Right renal pelvis (tissue), 4 donors: ENCODE results near the gene TNRC6B. TPM values are rescaled to one million over a fixed set of nuclear protein-coding genes. Genes with fewer than 3 reads are reported as not detected.
"Not testable (repeated sequence)": the region's sequence is repeated elsewhere in the genome, so short reads cannot be mapped to it uniquely, and the experiment has no call there.

Experiments
- DNase-seq, 4 donors: peaks; one replicate each; pipeline ENCODE4 v3.0.0-alpha.2; 2013; ENCODE audit warnings: low read depth in 4 of 4, low spot score in 3 of 4, missing footprints in 1 of 4
- polyA plus RNA-seq, 4 donors: library from polyadenylated mRNA; unstranded; fragments of 120-200 nt; gene quantifications; one replicate each; pipeline ENCODE4 v1.2.1, GENCODE V29; 2013; ENCODE audit not compliant: insufficient read length in 4 of 4

TNRC6B gene
- polyA plus RNA-seq, 4 donors = 10.3 to 11.8 (median 11.4) TPM

DNA sequence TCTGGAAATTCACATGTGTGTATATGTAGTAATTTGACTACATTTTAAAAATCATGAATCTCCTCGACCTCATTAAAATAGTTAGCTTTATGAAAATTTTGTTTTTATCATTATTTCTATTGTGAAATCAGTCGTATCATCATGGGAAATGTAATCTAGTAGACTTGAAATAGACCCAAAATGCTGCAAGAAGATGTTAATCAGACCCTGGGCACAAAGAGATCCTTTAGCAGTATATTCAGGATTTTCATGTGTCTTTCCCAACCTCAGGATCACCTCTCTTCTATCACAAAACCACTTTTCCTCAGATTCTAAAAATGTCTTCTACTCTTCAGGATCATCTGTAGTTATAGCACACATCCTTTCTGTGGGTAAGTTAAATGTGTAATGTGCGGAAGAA lies 93.7 kb downstream of the TNRC6B start:
- DNase-seq = no peak

DNA sequence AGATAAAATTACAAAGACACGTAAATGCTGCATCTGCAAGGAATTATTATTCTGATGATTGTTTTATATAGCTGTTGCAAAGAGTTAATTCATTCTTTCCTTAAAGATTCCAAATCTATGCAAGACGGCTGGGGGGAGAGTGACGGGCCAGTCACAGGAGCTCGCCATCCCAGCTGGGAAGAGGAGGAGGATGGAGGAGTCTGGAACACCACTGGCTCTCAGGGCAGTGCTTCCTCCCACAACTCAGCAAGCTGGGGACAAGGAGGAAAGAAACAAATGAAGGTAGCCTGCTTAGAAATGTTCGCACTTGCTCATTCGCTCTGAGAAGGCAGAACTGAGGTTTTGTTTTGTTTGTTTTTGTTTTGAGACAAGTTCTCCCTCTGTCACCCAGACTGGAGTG lies 95.6 kb downstream of the TNRC6B start:
- no peak for DNase-seq

DNA sequence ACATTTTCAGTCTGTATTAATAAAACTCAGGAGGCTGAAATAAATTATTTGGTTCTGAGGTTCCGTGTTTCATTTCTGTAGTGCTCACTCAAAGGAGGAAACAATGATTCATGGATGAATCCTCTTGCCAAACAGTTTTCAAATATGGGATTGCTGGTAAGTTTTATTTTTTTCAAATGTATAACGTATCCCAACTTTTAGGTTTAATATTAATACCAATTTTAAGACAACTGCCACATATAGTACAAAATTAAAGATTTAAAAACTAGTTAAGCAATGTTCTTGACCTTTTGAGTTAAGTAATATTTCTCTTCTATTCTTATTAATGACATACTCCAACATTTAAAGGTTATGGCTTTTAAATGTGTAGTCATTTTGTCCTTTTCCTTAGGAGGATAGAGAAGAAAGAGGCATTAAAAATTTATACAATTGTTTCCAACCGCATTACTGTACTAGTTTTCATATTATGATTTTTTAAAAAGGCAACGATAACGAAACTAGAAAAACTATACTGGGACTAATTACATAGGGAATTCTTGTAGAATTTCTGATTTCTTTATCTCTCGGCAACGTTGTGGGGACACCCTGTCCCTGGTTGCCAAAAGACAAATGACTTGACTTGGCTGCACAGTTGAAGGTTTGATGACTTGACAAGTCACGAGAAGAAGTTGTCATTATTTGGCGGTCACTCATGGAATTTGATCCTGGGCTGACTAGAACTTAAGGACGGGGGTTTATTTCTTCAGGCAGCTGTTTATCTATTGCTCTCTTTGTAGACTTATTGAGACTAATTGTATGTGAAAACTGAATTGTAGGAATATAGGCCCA lies 99.5 kb downstream of the TNRC6B start:
- DNase-seq = no peak

DNA sequence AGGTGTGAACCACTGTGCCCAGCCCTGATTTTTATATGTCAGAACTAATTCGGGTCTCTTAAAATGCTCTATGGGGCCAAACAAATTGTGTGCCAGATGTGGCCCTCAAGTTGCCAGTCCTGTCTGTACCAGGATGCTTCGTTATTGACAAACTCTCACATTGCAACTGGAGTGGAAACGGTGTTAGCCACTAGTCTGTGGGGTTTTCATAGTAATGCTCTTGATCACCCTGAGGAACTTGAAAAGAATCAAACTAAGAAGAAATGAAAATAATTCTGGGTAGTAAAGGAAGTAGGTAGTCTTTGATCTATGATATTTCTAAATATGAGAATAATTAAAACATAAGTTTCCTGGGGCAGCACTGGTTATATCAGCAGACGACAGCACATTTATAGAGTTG lies 101.3 kb downstream of the TNRC6B start:
- no peak for DNase-seq

DNA sequence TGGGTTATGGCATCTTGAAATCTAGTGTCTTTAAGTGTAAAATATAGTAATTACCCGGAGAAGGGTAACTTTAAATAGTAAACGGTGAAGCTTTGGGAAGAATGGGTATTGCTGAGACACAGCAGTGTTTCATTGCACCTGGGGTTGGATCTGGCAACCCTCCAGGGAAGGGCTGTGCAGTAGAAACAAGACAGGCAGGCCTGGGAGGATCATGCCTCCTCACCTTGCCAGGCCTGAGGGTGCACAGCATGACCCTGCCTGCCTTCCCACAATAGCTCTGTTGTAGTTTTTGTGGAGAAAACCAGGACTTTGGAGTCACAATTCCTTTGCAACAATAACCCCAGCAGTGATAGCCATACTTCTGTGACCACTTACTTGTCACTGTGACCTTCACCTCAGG lies 104.0 kb downstream of the TNRC6B start:
- DNase-seq = no peak

DNA sequence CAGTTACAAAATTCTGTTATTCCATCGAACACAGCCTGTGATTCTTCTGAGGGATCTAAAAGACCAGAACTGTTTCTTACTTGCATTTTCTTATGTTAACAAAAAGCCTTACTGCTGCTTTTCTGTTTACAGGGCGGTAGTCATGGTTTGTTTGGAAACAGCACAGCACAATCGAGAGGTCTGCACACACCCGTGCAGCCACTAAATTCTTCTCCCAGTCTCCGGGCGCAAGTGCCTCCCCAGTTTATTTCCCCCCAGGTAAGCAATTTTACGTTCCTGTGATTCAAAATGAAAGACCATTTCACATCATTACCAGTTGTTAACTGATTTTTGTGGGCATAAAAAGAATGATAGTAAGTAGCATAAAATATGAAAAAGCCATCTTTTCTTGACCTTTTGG lies 107.8 kb downstream of the TNRC6B start:
- DNase-seq = no peak

DNA sequence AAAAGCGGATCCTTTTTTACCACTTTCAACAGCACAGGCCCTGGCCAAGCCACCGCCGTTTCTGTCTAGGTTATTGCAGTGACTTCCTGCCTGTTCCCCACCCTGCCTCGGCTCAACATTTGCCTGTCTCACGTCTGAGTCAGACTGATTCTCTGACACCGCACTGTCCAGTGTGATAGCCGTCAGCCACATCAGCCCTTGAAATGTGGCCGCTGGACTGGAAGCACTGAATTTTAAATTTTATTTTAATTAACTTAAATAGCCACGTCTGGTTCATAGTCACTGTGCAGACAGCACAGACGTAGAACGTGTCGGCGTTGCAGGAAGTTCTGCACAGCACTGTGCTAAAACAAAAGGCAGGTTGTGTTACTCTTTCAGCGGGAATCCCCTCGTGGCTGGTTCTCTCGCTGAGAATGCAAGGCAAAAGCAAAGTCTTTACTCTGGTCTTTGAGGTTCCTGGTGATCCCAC lies 112.3 kb downstream of the TNRC6B start:
- no peak for DNase-seq

DNA sequence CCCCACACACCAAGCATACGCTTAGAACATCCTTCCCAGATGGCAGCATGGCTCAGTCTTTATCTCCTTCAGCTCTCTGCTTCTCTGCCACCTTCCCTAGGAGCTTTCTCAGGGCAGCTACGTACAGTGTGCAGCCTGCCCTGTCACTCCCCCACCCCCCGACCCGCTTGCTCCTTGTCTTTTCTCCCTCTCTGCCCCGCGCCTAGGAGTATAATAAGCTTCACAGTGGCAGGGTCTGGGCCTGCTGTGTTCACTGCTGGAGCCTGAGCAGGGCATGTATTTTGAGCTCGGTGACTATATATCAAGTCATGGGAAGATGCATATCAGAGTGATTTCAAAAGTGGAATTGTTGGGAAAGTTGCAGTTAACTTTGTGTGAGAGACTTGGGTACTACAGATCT lies 112.8 kb downstream of the TNRC6B start:
- DNase-seq = no peak

DNA sequence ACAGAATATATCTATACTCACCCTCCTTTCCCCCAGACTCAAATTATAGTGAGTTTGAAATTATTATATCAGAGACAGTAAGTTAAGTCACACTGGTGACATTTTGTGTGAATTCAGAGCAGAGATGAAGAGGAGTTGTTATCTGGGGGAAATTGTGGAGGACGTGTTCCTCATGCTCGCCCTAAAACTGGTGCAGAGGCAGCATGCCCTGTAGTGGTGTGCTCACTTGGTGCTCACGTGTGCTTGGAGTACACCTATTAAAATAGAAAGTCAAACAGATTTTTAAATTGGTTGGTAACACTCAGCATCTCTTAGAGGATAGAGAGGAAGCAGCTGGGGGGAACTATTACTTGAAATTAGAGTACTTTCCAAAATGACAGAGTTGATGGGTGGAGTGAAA lies 117.0 kb downstream of the TNRC6B start:
- no peak for DNase-seq

DNA sequence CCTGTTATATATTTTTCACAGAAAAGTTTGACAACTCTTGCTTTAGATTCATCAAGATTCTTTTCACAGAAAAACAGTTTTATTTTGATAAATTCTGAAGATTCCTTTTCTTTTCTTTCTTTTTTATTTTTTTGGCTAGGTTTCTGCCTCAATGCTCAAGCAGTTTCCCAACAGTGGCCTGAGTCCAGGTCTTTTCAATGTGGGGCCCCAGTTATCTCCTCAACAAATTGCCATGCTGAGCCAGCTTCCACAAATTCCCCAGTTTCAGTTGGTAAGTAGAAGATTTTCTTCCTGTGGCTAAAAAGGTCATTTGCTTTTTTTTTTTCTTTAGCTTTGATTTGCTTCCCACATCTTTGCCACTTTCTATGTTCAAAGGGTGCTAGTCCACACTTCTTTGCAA lies 122.6 kb downstream of the TNRC6B start:
- no peak for DNase-seq

DNA sequence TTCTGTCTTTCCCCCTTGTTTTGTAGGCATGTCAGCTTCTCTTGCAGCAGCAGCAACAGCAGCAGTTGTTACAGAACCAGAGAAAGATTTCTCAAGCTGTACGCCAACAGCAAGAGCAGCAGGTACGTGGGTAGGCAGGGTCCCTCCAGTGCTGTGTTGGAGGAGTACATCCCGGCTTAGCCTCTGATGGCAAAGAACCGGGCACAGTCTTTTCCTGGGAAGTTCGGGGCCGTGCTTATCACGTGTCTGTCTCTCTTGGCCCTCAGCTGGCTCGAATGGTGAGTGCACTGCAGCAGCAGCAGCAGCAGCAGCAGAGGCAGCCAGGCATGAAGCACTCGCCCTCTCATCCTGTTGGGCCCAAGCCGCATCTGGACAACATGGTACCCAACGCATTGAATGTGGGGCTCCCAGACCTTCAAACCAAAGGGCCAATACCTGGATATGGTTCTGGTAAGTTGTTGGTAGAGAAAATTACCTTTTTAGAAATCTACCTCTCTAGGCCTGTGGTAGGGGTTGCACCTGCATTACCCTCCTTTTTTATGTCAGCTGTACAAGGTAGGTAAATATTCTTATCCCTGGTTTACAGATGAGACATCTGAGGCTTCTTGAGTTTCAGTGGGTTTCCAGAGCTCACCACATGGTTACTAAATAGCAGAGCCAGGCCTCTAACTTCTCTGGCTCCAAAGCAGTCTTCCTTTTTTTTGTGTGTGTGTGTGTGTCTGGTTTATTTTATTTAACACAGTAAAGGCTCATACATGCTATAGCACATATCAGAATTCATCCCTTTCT lies 123.4 kb downstream of the TNRC6B start:
- no peak for DNase-seq

DNA sequence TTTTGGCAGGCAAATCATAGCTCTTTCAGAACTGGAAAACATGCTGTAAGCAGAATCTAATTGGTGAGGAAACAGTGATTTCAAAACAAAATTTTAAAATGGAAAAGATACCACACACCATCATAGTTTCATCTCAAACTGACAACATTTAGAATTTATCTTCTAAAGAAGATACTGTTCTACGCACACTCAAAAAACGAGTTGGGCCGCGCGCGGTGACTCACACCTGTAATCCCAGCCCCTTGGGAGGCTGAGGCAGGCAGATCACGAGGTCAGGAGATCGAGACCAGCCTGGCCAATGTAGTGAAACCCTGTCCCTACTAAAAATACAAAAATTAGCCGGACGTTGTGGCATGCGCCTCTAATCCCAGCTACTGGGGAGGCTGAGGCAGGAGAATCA lies 124.4 kb downstream of the TNRC6B start:
- no peak for DNase-seq

DNA sequence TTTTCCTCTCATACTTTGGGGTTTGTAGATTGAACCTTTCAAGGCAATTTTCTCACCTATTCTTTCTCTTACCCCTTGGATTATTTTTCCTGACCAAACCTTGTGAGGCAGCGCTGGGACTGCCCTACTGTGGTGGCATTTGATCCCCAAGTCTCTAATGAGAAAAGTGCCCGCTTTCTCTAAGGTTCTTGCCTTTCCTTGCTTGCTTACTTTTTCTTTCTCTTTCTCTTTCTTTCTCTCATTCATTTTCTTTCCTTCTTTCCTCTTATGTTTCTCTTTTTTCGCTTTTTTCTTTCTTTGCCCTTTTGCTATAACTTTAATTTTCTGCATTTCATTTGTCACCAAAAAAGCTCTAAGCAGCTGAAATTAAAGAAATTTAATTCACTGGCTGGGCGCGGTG lies 127.9 kb downstream of the TNRC6B start:
- DNase-seq = no peak

DNA sequence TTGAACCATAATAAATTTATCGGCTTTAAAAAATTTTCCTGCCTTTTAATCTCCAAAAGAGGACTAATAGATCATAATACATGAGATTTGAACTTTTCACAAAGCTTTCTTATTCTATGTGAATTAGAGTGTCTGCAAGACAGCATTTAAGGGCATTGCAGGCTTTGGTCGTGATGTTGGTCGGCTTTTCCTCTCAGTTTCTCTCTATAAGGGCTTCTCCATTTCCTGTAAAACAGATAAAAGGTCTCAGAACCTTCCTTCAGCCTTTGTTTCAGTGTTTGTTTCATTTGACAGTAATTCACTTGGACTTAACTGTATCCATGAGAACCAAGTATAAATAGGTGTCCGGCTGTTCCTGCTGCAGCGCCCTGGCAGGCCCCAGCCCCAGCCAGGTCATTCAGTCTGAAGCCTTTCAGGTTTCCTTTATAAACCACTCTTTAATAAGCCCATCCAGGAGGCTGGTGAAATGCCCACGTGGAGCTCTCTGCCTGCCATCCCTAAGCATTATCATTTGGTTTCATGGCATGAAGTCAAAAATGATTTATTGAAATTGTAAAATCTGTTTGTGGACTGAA lies 131.4 kb downstream of the TNRC6B start:
- no peak for DNase-seq

DNA sequence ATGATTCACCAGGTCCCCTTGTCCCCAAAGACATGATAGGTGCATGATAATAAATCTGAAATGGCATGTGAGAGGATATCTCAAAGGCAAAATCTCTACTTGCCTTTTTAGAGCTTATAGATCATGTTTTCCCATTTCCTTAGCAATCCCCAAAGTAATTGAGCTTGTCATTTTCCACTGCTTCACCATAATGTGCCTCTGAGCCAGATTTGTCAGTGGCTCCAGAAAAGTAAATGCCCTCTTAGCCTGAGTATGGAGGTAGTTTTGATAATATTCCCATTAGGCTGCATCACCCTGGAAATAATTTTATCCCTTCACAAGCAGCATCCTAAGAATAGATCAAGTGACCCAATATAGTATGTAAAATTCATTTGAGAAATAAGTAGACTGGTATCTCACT lies 131.9 kb downstream of the TNRC6B start:
- DNase-seq = no peak

DNA sequence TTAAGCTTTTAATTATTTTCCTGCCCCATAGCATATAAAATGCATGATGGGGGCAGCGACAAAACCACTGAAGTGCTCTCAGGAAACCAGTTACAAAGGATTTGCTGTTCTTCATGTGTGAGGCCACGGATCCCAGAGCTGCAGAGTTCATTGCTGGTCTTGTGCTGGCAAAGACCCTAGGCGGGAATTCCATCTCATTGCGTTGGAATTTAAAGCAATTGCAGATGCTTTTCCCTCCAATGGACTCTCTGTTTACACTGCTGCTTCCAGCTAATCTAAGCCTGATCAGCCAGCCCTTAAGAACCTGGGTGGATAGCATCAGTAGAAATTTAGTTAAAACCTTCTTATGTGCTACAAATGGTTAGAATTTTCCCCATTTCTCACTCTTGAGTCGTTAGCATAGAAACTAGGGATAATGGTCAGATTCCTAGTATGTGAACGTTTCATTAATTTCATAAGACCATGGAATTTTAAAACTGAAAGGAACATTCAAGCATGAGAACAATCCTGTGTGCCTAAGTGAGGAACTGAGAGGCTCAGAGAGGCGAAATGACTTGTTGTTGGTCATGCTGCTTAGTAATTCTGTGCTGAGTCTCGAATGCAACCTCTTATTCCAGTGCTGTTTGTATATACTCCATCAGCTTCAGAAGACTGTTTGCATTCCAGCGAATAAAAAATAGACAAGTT lies 132.5 kb downstream of the TNRC6B start:
- DNase-seq = no peak

DNA sequence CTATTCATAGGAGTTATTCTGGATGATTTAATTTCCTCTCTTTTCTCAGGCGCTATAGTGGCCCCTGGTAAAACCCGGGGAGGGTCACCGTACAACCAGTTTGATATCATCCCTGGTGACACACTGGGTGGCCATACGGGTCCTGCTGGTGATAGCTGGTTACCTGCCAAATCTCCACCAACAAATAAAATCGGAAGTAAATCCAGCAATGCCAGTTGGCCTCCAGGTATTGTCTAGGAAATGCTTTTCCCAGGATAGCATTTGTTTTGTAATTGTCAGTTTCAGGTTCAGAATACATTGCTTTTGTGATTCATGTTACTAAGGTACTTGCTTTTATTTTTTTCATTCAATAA lies 133.0 kb downstream of the TNRC6B start:
- DNase-seq = no peak

DNA sequence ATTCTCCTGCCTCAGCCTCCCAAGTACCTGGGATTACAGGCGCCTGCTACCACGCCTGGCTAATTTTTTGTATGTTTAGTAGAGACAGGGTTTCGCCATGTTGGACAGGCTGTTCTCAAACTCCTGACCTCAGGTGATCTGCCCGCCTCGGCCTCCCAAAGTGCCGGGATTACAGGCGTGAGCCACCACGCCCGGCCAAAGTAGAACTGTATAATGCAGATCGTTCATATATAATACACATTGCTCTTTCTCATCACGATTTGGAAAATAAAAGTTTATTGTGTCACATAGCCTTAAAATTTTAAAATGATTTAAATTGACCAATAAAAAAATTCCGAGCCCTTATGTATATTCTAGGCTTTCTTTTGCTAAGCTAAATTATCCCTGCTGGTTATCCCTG lies 133.9 kb downstream of the TNRC6B start:
- not testable (repeated sequence) for DNase-seq

DNA sequence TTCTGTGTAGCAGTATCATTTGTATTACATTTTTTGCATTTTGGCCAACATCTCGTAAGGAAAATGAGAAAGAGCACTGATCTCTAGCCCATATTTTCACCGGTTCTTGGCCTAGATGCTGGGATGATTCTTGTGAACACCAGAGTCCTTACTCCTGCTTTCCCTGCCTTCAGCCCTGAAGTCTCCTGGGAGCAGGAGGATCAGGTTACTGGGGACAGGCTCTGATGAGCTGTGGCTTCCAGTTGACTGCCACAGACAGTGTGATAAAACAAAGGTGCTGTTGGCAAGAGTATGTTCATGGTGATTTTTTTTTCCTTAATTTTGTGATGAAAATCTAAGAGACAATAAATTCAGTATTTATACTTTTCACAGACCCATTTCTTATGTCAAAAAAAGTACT lies 134.3 kb downstream of the TNRC6B start:
- no peak for DNase-seq

DNA sequence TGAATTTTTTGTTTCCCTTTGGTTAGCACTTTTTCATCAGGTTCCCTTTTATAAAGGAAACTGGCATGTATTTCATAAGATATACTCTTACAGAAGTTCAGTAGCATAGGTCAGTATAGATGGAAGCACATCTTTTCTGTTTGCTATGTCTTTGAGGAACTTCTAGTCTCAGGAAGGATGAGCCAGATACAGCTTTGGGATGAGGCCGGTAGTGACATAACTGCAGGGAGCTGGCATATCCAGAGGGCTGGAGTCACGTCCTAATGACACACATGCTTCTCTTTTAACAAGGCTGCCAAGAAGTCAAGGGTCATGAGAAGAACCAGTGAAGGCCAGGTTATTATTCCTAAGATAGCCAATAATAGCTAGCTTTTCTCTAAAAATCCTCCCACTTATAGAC lies 135.3 kb downstream of the TNRC6B start:
- no peak for DNase-seq

DNA sequence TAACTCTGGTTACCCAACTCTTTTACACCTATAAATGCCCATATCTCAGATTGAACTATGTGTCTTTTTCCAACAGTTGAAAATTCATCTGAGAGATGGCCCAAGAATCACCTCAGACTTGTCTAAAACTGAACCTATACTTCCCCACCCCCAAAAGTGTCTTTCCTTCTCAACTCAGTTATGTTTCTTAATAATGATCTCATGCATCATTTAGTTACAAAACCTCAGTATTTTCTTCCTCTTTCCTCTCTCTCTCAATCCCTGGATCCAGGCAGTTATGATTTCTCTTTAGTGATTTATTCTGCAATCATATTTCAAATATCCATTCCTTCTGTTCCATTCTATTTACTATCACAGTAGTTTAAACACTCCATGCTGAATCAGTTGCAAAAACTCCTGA lies 136.3 kb downstream of the TNRC6B start:
- DNase-seq = no peak
